Effector memory CD4-positive, alpha-beta T cell (primary cell): ENCODE measurements around the gene WDR91.

Source experiments
- DNase-seq, 3 donors: peaks; one replicate each; pipeline ENCODE4 v3.0.0-alpha.2; 2020
- H3K27ac ChIP-seq: 2 replicates; pipeline ENCODE4 v1.7.0; 2013; ENCODE audit warnings: mild to moderate bottlenecking, low read length, moderate library complexity; ENCODE audit not compliant: insufficient read depth, poor library complexity, severe bottlenecking
- H3K27me3 ChIP-seq: replicated peaks from 2 replicates; pipeline ENCODE4 v1.7.0; 2013; ENCODE audit warnings: mild to moderate bottlenecking, low read length; ENCODE audit not compliant: insufficient read depth, control insufficient read depth, poor library complexity, severe bottlenecking
- H3K36me3 ChIP-seq: 2 replicates; pipeline ENCODE4 v1.7.0; 2013; ENCODE audit warnings: mild to moderate bottlenecking, low read length, moderate library complexity; ENCODE audit not compliant: control insufficient read depth, insufficient read depth
- H3K4me1 ChIP-seq: 2 replicates; pipeline ENCODE4 v1.7.0; 2013; ENCODE audit warnings: low read length, mild to moderate bottlenecking; ENCODE audit not compliant: control insufficient read depth, insufficient read depth, poor library complexity, severe bottlenecking
- H3K4me3 ChIP-seq: 2 replicates; pipeline ENCODE4 v1.7.0; 2013; ENCODE audit warnings: low read length, low read depth, mild to moderate bottlenecking; ENCODE audit not compliant: insufficient read depth, poor library complexity, severe bottlenecking
- H3K9me3 ChIP-seq: 2 replicates; pipeline ENCODE4 v1.7.0; 2013; ENCODE audit warnings: mild to moderate bottlenecking, low read length, moderate library complexity; ENCODE audit not compliant: control insufficient read depth

The WDR91 gene

DNA sequence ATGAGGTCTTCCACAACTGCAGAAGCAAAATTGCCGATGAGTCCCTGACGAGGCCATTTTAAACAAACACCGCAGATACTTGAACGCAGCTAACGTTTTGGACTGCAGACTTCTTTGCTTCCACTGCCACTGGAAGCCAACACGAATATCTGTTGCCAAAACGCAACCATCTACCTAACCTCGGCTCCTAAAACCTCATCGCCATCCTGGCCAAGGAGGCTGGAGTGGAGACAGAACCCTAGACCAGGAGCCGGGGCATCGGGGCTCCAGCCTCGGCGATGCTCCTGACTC lies 493 bp downstream of the WDR91 start:
- Histone ChIP-seq H3K27ac (peak overlapping the region; percentile 88), H3K4me1 (peaks cover 7% of the 10 kb centered on the region), H3K9me3 (no peaks in the 10 kb centered on the region), H3K36me3 (peaks cover 2% of the 10 kb centered on the region), H3K4me3 (peak overlapping the region; percentile 100), H3K27me3 (no peaks in the 10 kb centered on the region)
- no peak for DNase-seq

DNA sequence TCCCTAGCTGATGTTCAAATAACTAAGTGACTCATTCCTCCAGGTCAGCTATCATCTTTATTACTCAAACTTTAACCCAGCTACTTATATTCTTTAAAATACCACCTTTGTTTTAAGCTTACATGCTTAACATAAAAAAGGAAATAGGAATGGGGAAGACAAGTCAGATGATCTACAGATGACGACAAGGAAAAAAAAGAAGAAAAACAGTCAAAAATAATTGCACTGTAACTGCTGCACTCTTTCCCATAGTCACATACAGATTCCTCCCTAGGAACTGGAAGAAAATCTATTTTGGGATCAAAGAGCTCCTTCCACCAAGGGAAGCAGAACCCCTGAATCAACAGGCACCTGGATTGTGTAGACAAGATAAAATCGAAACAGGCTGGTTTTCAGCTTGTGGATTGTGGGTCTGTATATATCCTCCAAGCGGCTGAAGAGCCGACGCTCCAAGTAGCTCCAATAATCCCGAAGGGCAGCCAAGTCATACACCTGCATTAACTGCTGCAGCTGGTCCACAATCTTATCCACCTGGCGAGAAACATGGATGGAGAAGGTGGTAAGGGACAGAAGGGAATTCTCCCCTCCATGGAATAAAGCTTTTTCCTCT lies 2.0 kb downstream of the WDR91 start:
- no peaks in the 10 kb centered on the region for H3K27me3 ChIP-seq
- DNase-seq, result no peak
- H3K4me1 ChIP-seq, result peaks cover 7% of the 10 kb centered on the region
- peaks cover 10% of the 10 kb centered on the region for H3K36me3 ChIP-seq
- H3K9me3 ChIP-seq, result no peaks in the 10 kb centered on the region
- H3K4me3 ChIP-seq, result no peak overlapping the region
- no peak overlapping the region for H3K27ac ChIP-seq

DNA sequence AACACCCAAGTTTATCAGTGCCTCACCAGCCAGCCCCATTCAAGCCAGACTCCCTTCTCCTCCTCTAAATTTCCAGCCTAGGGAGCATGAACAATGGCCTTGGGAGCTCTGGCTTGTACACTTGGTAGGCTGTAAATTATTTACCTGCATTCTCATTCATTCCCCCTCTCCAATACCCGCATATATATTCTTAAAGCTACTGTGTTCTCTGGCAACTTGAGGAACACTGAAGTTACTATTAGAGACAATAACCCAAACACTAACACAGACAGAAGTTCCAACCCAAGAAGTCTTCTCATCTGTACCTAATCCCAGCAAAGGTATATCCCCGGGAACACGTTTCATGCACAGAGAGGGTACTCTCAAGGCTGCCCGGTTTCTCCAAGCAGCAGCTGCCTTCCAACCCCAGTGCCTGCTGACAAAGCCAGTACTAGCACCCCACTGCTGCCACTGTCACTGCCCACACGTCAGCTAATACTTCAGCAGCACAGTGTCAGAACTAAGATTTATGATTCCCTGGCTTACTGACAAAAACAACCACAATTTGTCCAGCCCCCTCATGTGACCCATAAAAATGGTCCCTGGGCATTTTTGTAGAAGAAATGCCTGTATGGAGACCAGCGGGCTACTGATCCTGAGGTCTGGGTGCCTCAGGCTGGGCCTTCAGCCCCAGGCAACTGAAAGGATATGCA lies 3.1 kb downstream of the WDR91 start:
- DNase-seq, result no peak

DNA sequence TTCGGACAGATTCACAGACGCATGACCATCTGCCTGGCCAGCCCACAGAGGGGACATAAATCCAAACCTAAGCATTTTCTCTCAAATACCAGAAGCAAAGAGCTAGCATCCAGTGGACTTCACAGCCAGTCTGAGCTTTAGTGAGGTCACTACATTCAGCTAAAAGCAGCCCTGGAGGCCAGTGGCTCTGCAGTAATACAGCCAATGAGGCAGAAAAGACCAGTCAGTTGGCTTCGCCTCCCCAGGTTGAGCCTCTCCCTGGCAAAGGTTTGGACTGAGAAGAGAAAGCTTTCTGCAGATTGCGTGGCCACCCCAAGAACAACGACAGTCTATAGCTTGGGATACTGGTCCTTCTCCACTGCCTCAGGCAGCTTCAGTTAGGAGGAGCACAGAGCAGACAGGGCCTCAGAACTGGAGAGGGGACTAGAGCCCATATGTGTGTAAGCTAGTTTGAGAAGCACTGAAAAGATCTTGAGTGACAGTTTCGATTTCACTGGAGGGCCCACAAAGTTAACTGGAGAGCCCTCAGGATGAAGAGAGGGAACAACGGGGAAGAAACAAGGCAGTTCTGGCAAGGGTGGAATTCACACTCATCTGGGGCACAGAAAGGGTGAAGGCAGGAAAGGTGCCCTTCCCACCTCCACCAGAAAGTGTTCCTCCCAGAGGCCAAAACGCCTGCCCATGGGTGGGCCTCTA lies 3.8 kb downstream of the WDR91 start:
- no peak for DNase-seq

More for the DNA sequence above, 3.1 kb downstream of the WDR91 start:
- H3K4me1 ChIP-seq, result peaks cover 7% of the 10 kb centered on the region
- peaks cover 18% of the 10 kb centered on the region for H3K36me3 ChIP-seq
- no peaks in the 10 kb centered on the region for H3K9me3 ChIP-seq
- H3K27me3 ChIP-seq, result no peaks in the 10 kb centered on the region
- no peak overlapping the region for H3K4me3 ChIP-seq
- H3K27ac ChIP-seq, result no peak overlapping the region

DNA sequence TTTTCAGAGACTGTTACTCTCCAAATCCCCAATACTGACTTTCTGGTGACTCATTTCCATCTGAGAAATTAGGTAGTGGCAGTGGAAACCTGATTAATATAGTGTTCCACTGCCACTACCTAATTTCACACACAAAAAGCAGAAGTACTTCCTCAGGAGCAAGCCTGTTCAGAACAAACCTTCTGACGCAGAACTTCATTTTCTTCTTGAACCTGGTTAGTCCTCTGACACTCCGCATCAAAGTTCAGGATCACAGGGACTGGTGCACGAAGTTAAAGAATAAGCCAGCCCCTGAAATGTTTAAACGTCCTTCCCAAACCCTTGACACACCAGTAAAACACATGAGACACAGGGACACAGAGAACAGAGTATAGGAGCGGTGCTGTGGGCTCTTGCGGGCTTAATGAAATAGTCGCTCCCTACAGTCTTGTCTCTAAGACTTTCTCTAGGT lies 4.4 kb downstream of the WDR91 start:
- H3K9me3 ChIP-seq, result no peaks in the 10 kb centered on the region
- H3K4me1 ChIP-seq, result peaks cover 7% of the 10 kb centered on the region
- H3K4me3 ChIP-seq, result no peak overlapping the region
- H3K36me3 ChIP-seq, result peaks cover 18% of the 10 kb centered on the region
- H3K27me3 ChIP-seq, result no peaks in the 10 kb centered on the region
- DNase-seq, result no peak
- no peak overlapping the region for H3K27ac ChIP-seq

More for the DNA sequence above, 3.8 kb downstream of the WDR91 start:
- Histone ChIP-seq H3K4me1 (peaks cover 7% of the 10 kb centered on the region), H3K27ac (no peak overlapping the region), H3K4me3 (no peak overlapping the region), H3K36me3 (peaks cover 18% of the 10 kb centered on the region), H3K27me3 (no peaks in the 10 kb centered on the region), H3K9me3 (no peaks in the 10 kb centered on the region)

DNA sequence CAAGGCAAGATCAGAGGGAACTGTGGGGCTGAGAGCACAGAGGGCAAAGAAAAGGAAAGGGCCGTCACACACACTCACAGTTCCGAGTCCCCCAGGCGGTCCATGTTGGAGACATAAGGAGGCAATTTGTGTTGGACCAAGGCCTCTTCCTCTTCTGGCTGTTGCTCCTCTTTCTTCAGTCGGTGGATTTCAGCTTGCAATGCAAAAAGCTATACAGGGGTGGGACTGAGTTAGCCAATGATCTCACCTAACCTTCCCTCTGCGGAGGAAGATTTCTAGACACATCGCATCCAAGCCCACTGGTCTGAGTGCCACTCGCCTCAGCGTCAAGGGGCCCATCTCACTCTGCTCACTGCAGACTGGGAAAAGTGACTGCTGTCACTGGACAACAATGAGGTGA lies 5.5 kb downstream of the WDR91 start:
- Histone ChIP-seq H3K36me3 (peaks cover 28% of the 10 kb centered on the region), H3K27me3 (no peaks in the 10 kb centered on the region), H3K4me3 (no peak overlapping the region), H3K27ac (no peak overlapping the region), H3K4me1 (peaks cover 7% of the 10 kb centered on the region), H3K9me3 (no peaks in the 10 kb centered on the region)
- DNase-seq, result no peak

DNA sequence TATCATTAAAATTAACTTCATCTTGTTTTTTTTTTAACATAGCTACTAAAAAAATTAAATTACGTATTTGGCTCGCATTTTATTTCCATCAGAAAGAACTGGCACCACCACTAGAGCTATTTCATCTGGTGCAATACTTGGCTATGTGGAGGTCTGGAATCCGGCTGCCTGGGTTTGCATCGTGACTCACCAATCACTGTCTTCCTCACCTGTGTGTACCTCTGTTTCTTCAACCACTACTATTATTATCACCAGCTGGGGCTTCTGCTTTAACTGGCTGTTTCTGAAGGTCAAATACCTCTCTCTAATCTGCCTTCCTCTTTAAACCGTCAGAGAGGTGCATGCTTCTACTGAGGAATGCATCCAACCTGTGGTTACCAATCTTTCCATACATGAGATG lies 6.5 kb downstream of the WDR91 start:
- Histone ChIP-seq H3K9me3 (no peaks in the 10 kb centered on the region), H3K36me3 (peaks cover 38% of the 10 kb centered on the region), H3K27me3 (no peaks in the 10 kb centered on the region), H3K4me3 (no peak overlapping the region), H3K4me1 (no peaks in the 10 kb centered on the region), H3K27ac (no peak overlapping the region)
- no peak for DNase-seq

DNA sequence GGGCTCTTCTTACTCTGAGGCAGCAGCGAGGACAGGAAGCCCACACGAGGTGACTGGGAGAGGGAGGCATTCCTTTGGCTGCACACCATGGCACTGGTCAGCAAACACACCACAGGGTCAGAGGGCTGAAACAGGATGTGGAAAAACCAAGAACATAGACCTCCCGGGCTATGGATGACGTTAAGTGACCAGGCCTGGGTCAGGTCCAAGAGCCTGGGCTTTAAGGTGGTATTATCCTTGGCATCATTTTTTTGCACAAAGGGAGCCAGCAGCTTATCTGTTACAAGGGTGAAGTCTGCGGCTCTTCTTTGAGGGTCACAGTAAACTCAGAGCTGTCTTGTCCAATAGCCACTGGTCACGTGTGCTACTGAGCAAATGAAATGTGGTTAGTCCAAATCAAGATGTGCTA lies 7.0 kb downstream of the WDR91 start:
- Histone ChIP-seq H3K4me1 (no peaks in the 10 kb centered on the region), H3K4me3 (no peak overlapping the region), H3K9me3 (no peaks in the 10 kb centered on the region), H3K27ac (no peak overlapping the region), H3K27me3 (no peaks in the 10 kb centered on the region), H3K36me3 (peaks cover 41% of the 10 kb centered on the region)
- DNase-seq, result no peak

DNA sequence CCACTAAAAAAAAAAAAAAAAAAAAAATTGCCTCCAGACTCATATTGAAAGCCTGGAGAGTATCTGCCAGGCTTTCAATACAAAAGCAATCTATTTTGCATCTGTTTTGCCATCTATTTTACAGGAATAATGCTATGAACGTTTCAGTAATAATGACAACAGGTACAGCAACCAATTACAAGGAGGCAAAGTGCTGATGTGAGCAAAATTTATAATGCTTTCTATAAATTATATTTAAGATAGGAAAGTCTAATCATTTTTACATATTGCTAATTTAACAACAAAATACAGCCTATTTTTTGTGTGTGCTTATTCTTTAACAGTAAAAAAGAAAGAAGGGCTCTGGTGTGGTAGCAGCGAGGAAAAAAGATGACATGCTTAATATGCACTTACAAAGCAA lies 10.0 kb downstream of the WDR91 start:
- Histone ChIP-seq H3K9me3 (no peaks in the 10 kb centered on the region), H3K27me3 (no peaks in the 10 kb centered on the region), H3K36me3 (peaks cover 62% of the 10 kb centered on the region), H3K4me3 (no peak overlapping the region), H3K4me1 (no peaks in the 10 kb centered on the region), H3K27ac (no peak overlapping the region)
- no peak for DNase-seq

DNA sequence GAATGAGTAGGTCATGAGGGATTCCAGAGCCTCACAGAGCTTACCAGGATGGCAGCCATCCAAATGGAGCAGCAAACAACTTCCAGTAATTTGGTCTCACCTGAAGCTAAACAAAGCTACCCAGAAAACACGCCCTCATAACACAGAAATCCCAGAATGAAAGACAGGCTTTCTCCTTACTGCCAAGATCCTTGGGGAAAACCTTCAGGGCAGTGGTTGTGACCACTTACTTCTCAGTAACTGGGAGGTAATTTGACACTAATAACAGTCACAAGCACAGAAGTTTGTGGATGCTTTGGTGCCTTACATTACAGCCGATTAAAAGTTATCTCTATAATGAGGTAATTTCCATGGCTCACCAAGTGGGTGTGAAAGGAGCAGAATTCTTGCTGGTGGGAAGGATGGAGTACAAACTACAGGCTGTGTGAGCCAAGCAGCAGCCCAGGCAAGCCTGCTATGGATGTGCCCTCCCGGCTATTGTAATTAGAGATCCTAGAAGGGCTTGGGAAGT lies 10.4 kb downstream of the WDR91 start:
- Histone ChIP-seq H3K4me1 (no peaks in the 10 kb centered on the region), H3K27me3 (no peaks in the 10 kb centered on the region), H3K9me3 (no peaks in the 10 kb centered on the region), H3K4me3 (no peak overlapping the region), H3K27ac (no peak overlapping the region), H3K36me3 (peaks cover 64% of the 10 kb centered on the region)
- DNase-seq, result no peak
